SK-N-MC (cell line): ENCODE results near the gene ZNF358.

Experiments
- EZH2 ChIP-seq: fragments of 200-600 bp; sonication (generic); IDR thresholded peaks from one replicate; pipeline ENCODE4 v1.6.1; 2017; ENCODE audit warnings: antibody characterized with exemption
- POLR2AphosphoS5 ChIP-seq: IDR thresholded peaks from 2 replicates; pipeline ENCODE4 v1.6.1; 2012; ENCODE audit warnings: mild to moderate bottlenecking, low read depth, low read length, borderline replicate concordance

- no peak for TF ChIP-seq POLR2AphosphoS5
- no peak for TF ChIP-seq EZH2
Measured at GRCh38 chr19:7513809-7514642, 1.9 kb upstream of the ZNF358 start.
